GM20000 (cell line): ENCODE results near the gene APBA1.

Experiments used
- DNase-seq: peaks from one replicate; pipeline ENCODE4 v3.0.0; 2012; ENCODE audit warnings: low spot score
- TF ChIP-seq, protein P1 (sequence below): IDR thresholded peaks from 2 replicates; pipeline ENCODE4 v1.5.1; 2012; ENCODE audit warnings: mild to moderate bottlenecking, control low read depth; ENCODE audit errors: extremely low read depth, missing control alignments

Gene APBA1

DNA sequence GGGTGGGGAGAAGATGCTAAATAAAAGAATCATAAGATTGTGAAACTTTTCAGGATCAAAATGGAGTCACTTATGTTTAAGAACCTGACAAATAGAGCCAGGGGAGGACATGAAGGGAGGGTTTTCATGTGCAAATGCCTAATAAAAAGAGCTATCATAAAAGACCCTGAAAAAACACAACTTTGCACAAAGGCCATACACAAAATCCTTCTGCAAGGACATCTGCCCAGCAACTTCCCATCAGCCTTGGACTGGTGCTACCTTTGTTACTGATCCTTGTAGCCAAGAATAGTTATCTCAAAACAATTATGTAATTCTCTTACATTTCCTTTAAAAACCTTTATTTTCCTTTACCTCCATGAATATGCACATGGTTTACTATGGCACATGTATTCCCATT is 63.0 kb downstream of the APBA1 start:
- TF ChIP-seq, protein P1, sequence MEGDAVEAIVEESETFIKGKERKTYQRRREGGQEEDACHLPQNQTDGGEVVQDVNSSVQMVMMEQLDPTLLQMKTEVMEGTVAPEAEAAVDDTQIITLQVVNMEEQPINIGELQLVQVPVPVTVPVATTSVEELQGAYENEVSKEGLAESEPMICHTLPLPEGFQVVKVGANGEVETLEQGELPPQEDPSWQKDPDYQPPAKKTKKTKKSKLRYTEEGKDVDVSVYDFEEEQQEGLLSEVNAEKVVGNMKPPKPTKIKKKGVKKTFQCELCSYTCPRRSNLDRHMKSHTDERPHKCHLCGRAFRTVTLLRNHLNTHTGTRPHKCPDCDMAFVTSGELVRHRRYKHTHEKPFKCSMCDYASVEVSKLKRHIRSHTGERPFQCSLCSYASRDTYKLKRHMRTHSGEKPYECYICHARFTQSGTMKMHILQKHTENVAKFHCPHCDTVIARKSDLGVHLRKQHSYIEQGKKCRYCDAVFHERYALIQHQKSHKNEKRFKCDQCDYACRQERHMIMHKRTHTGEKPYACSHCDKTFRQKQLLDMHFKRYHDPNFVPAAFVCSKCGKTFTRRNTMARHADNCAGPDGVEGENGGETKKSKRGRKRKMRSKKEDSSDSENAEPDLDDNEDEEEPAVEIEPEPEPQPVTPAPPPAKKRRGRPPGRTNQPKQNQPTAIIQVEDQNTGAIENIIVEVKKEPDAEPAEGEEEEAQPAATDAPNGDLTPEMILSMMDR, result no peak

DNA sequence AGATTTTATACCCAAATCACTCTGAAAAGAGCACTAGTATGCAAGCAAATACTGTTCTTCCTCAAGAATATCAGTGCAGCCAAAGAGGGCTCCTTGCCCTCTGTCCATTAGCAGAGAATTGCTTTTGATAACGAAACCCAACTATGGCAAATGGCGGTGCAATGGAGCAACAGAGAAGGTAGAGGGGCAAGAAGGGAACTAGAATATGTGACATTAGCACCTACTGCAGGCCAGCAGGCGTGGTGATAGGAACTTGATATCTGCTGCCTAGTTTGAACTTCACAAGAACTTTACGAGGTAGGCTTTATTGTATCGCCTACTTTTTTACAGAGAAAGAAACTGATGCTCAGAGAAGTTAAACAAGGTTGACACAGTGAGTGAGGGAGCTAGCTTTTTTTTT is 66.1 kb downstream of the APBA1 start:
- TF ChIP-seq, protein P1, result no peak

More for the DNA sequence above, 63.0 kb downstream of the APBA1 start:
- no peak for DNase-seq

DNA sequence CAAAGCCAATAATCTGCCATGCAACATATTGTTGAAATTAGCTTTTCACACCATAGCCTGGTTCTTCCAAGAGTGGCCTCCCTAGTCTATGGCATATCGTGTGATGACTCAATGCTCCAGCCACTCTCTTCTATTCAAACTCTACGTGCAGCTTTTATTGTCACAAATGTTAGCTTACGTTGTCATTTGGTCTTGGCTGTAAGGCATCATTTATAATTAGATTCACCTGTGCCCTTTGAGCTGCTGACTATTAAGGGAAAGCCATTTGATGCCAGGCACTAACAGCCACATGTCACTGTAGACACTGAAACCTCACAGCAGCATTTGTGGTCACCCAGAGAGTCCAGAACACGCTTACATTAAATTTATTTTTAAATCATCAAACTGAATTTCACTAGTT is 66.8 kb downstream of the APBA1 start:
- no peak for DNase-seq
- TF ChIP-seq, protein P1, result no peak

More for the DNA sequence above, 66.1 kb downstream of the APBA1 start:
- DNase-seq, result no peak

DNA sequence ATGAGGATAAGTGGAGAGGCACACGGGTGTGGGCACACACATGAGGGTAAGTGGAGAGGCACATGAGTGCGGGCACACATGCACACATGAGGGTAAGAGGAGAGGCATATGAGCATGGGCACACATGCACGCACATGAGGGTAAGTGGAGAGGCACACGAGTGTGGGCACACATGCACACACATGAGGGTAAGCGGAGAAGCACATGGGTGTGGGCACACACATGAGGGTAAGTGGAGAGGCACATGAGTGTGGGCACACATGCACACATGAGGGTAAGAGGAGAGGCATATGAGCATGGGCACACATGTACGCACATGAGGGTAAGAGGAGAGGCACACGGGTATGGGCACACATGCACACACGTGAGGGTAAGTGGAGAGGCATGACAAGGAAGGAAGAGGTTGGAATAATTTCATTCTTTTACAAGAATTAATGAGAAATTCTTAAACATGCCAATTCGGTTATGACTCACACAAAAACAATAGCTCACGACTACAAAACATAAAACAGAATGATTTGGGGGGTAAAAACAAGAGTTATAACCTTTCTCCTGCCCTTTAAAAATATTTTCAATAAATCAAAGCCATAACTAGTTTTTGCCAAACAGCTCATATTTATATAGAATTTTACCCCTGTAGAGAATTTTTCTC is 67.5 kb downstream of the APBA1 start:
- DNase-seq, result no peak
- TF ChIP-seq, protein P1, result no peak

DNA sequence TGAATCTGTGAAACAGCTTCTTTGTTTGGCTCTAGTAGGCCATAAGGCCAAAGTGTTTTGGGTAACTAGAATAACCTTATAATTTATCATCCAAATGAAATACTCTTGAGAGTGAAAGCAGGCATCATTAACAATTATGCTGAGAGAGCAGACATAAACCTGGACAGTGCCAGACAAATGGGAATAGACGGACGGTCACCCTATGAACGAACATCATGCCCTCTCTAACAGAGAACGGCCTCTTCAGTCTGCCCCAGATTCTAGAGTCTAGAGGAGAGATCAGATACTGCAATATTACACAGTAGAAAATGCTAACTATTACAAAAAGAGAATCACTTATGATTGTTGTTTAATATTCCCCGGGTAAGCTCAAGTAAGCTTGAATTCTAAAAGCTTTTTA is 68.5 kb downstream of the APBA1 start:
- DNase-seq, result no peak
- TF ChIP-seq, protein P1, result no peak

DNA sequence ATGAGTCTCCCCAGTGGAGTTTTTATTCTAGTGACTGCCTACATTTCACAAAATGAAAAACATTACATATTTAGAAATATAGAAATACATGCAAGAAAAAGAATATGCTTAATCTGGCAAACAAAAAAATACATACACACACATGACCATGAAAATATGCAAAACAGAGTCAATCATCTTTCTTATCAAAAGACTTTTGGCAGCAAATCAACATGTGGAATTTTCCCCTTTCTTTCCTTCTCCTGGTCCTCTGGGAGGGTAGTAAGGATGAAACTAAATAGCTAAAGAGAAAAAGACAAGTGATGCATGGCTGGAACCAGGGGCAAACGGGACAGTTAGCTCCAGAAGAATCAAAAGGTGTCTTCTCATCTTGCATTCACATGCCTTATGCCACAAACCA is 69.4 kb downstream of the APBA1 start:
- TF ChIP-seq, protein P1, result no peak
- DNase-seq, result no peak

DNA sequence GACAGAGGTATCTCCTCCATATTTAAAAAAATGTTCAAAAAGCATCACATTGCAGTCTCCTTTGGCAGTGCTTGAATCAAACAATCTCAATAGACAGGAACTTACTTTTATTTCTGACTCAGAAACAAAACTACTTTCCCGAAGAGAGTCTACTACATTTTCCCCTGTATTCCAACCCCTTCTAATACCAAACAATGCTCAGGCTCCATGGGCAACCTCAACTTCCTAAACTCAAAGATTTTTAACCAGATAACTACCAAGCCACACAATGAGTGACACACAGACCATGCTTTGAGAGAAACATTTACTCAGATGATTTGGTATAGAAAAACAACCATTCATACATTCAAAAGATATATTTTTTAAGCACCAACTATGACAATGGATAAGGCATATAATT is 70.5 kb downstream of the APBA1 start:
- DNase-seq, result no peak
- TF ChIP-seq, protein P1, result no peak
